HG02970 (cell line): ENCODE results near the gene ABCA7.

Experiments
- ATAC-seq: cut with Tn5 transposase; IDR thresholded peaks from one replicate; pipeline ENCODE4 v1.9.1; 2021; ENCODE audit warnings: mild to moderate bottlenecking, moderate library complexity, moderate number of reproducible peaks; ENCODE audit not compliant: unreplicated experiment, low FRiP score

Gene ABCA7

GRCh38 chr19:1001538-1002166, 38.3 kb upstream of the ABCA7 start:
- no peak for ATAC-seq

DNA sequence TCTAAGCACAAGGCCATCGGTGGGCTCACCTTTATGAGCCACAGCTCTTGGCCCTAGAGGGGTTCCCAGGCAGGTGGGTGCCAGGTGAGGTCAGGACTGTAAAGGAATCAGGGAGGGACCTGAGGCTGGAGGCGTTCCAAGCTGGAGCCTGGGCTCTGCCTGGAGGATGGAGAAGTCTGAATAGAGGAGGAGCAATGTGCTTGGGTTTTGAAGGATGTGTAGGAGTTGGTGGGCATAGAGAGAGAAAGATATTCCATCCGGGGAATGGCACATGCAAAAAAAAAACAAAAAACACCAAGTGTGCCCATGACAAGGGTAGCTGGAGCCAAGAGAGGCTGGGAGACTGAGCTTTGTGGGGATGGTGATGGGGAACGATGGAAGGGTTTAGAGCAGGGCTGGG, 37.3 kb upstream of the ABCA7 start:
- ATAC-seq, result no peak

- ATAC-seq, result no peak
These were observed 36.6 kb upstream of the ABCA7 start for GRCh38 chr19:1003283-1003682.

DNA sequence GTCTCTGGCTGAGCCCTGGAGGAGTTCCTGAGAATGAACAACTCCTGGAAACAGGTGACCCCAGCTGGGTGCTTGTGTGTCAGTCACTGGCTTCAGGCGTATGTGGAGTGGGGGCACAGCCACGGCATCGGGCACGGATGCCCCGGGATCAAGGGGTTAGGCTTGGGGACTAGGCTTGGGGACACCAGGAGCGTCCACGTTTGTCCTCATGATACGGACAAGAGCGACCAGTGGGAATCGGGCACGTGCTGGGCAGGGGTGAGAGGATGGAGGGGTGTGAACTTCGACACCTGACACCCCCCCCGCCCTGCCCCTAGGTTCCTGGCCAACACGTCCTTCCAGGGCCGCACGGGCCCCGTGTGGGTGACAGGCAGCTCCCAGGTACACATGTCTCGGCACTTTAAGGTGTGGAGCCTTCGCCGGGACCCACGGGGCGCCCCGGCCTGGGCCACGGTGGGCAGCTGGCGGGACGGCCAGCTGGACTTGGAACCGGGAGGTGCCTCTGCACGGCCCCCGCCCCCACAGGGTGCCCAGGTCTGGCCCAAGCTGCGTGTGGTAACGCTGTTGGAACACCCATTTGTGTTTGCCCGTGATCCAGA, 35.6 kb upstream of the ABCA7 start:
- ATAC-seq, result no peak

- no peak for ATAC-seq
These were observed 34.9 kb upstream of the ABCA7 start for GRCh38 chr19:1004803-1005664.

- no peak for ATAC-seq
These were observed 33.1 kb upstream of the ABCA7 start for GRCh38 chr19:1006711-1007398.

DNA sequence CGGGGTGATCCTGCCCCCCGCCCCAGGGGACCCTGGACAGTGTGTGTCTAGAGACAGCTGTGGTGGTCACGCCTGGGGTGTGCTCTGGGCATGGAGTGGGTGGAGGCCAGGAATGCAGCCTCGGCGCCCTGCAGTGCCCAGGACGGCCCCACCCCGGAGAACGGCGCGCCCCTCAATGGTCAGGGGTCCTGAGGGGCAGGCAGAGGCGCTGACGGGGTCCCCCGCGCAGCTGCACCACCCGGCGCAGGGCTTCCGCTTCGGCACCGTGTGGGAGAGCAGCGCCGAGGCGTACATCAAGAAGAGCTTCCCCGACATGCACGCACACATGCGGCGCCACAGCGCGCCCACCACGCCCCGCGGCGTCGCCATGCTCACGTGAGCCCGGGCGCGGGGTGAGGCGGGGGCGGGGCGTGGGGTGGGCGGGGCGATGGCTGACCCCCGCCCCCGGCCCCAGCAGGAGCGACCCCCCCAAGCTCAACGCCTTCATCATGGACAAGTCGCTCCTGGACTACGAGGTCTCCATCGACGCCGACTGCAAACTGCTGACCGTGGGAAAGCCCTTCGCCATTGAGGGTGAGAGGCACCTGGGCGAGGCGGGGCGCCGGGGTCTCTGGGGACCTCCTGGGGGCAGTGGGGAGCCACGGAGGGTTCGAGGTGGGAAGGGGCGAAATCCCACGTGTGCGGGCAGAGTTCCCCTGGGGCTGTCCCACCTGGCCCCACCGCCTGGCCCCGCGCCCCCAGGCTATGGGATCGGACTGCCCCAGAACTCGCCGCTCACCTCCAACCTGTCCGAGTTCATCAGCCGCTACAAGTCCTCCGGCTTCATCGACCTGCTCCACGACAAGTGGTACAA, 32.3 kb upstream of the ABCA7 start:
- ATAC-seq, result no peak

DNA sequence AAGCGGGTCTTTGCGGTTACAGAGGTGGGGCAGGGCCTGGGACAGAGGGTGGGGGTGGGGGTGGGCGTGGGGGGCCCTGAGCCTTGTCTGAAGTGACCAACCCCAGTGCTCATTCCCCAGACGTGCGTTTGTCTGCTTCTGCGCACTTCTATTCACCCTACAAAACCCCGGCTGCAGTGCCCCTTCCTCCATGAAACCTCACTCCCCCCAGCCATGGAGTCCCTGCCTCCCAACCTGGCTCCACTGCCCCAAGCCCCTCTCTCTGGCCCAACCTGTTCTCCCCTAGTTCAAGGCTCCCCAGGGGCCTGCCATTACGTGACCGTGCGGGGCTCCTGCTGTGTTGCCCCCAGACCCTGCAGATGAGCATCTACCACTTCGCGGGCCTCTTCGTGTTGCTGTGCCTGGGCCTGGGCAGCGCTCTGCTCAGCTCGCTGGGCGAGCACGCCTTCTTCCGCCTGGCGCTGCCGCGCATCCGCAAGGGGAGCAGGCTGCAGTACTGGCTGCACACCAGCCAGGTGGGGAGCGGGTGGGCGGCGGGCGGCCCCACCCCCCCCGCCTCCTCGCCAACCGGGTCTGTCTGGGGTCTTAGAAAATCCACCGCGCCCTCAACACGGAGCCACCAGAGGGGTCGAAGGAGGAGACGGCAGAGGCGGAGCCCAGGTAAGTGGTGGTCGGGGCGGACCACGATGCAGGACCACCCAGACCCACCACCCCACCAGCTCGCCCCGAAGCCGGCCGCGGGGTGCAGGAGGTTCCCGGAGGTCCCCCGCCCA, 31.5 kb upstream of the ABCA7 start:
- no peak for ATAC-seq

DNA sequence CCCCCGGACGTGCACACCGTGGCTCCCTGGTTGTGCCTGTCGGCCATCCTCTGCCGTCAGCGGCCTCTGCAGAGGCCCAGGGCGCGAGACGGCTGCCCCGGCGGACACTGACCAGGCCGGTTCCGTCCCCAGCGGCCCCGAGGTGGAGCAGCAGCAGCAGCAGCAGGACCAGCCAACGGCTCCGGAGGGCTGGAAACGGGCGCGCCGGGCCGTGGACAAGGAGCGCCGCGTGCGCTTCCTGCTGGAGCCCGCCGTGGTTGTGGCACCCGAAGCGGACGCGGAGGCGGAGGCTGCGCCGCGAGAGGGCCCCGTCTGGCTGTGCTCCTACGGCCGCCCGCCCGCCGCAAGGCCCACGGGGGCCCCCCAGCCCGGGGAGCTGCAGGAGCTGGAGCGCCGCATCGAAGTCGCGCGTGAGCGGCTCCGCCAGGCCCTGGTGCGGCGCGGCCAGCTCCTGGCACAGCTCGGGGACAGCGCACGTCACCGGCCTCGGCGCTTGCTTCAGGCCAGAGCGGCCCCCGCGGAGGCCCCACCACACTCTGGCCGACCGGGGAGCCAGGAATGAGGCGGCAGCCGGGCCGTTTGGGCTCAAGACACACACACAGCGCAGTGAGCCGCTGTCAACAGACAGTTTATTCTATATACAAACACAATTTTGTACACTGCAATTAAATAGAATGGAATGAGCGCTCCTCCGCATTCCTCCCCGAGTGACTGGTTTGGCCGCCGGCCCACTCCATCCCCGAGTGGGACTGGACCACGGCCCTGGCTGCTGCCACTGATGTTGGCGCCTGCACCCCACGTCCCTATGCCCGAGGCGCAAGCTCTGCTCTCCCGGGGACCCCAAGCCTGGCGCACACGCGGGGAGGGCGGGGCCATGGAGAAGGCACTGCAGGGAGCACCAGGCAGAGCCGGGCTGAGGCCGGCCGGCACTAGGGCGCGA, 30.6 kb upstream of the ABCA7 start:
- ATAC-seq, result no peak

DNA sequence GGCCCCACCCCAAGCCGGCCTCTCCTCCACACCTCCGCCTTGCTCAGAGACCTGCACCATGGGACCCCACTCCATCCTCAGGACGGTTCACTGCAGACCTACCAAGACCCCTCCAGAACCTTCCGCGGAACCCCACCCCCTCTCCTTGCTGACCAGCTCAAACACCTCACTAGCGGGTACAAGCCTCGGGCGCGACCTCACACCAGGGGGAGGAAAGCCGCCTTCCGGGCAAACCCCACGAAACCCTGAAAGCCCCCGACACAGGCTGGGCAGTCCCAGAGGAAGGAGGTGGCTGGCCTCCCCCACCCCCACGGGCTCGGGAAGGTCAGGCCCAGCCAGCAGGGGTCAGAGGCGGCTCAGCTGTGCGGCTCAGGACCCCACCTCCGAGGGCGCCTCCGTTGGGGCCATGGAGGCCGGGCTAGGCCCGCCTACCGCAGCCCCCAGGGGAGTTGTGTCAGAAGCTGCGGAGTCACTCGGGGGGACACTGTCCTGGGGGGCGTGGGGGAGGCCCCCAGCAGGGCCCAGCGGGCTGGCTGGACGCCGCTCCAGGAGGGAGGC, 29.8 kb upstream of the ABCA7 start:
- no peak for ATAC-seq

DNA sequence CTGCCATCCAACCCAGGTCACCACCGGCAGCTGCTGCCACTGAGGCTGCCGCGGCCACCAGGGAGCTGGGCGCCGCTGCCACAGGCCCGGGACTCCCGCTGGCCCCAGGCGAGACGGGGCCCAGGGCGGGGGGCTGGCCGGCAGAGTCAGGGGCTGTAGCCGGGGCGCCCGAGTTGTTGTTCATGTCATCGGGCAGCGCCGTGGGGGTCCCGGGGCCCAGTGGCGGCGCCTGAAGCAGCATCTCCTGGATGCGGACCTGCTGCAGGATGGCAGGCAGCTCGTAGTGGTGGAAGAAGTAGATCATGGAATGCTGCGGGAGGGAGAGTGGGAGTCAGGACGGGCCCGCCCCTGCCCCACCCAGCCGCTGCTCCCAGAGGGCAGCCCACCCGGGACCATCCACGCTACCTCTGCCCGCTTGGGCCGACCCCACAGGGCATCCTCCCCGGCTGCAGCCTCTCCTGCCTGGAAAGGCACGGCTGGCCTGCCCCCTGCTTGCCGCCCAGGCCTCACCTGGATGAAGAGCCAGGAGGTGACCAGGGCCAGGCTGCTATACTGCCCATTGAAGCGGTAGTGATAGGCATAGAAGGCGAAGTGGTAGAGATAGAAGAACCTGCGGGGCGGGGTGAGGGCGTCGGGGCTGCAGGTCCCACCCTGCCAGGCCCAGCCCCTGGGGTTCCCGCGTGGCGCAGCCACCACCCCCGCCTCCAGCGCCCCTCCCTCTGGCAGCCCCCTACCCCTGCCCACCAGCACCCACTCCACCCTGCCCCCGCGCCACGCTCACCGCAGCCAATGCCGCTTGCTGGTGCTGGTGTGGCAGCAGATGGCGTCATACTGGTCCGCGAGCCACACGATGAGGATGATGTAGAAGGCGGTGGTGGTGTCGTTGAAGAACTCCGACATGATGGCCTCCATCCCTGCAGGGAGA, 29.1 kb upstream of the ABCA7 start:
- no peak for ATAC-seq

- ATAC-seq, result no peak
These were observed 28.0 kb upstream of the ABCA7 start for GRCh38 chr19:1011831-1012333.

- no peak for ATAC-seq
These were observed 27.6 kb upstream of the ABCA7 start for GRCh38 chr19:1012334-1012733.

DNA sequence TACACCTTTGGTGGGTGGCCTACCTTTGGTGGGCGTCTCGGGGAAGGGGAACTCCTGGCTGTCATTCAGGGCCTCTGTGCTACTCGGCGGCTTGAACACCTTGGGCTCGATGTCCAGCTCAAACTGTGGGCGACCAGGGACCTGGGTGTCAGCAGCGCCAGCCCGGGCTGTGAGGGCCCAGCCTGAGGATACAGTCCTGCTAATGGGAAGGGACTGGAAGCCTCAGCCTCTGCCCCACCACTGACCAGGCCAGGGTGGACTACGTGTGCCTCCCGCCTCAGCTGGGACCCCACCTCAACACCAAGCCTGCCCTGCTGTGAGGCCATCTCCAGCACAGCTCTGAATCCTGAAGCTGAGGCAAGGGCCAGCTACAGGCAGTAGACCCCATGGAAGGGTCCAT, 26.7 kb upstream of the ABCA7 start:
- no peak for ATAC-seq

DNA sequence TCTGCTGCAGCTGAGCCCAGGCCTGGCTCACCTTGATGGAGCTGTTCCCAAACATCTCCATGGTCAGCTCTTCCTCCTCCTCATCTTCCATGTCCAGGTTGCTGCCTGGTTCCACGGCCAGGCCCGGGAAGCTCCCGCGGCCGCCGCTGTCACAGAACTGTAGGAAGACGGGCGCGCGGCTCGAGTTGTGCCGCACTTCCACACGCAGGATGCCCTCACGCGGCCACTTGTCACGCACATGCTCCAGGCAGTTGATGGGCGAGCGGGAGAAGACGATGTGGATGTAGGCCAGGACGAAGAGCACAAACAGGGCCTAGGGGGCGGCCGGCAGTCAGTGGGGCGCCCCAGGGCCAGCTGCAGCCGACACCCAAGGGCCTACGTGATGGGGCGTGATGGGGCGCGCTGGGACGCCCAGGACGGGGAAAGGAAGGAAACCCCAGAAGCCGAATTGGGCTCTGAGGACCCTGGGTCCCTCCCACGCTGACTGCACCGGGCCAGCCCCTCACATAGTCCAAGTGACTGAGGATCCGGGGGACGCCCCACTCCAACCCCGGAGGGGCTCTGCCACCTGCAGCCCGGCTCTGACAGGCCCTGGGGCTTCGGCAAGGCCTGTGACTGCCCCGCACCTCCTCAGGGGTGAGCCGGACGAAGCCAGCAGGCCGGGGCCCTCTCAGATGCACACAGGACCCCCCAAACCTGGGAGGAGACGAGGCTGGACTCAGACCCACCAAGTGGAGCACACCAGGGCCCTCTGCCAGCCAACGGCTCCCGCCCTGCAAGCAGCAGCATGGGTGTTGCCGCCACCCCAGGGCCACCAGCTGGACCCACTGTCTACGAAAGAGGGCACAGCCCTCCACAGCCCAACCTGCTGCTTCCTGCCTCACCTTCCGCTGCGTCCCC, 25.5 kb upstream of the ABCA7 start:
- ATAC-seq, result no peak
